GM19324 (cell line): ENCODE data around the gene SPATA7.

ENCODE experiments used
- ATAC-seq: cut with Tn5 transposase; IDR thresholded peaks from one replicate; pipeline ENCODE4 v1.9.1; 2021; ENCODE audit warnings: mild to moderate bottlenecking, moderate library complexity; ENCODE audit not compliant: unreplicated experiment, low FRiP score

The SPATA7 gene

GRCh38 chr14:88417594-88417993, 32.1 kb downstream of the SPATA7 start:
- ATAC-seq, result no peak

GRCh38 chr14:88420187-88420586, 34.7 kb downstream of the SPATA7 start:
- no peak for ATAC-seq

- no peak for ATAC-seq
Measured at GRCh38 chr14:88421286-88421685, 35.8 kb downstream of the SPATA7 start.

DNA sequence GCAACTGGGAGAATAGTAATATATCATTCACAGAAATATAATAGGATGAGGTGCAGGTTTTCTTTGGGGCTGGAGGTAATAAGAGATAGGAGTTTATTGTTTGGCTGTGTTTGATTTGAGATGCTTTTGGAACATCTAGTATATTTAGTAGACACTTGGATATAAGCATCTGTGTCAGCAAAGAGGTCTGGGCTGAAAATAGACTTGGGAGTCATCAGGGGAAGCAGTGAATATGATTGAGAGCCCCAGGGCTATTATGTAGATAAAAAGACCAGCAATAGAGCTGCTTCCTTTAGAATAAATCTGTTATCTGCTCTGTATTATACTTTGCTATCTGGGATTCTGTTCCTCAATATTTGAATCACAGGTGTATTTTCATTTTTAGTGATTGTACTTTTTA, 36.6 kb downstream of the SPATA7 start:
- no peak for ATAC-seq

- ATAC-seq, result no peak
Measured at GRCh38 chr14:88422919-88423650, 37.6 kb downstream of the SPATA7 start.

- ATAC-seq, result no peak
Measured at GRCh38 chr14:88424573-88424972, 39.1 kb downstream of the SPATA7 start.

GRCh38 chr14:88426271-88426670, 40.8 kb downstream of the SPATA7 start:
- ATAC-seq, result no peak

DNA sequence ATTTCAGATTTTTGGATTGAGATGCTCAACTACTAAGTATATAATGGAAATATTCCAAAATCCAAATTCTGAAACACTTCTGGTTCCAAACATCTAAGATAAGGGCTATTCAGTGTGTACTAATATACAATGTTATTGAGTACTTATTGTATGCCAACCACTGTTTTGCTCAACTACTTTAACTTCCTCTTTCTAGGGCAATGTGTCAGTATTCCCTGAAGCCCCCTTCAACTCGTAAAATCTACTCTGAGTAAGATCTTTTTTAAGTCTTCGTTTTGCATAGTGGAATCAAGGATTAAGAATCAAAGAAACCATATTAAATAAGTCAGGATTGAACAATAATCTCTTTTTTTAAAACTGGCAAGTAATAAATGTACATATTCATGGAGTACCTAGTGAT, 45.5 kb downstream of the SPATA7 start:
- no peak for ATAC-seq

DNA sequence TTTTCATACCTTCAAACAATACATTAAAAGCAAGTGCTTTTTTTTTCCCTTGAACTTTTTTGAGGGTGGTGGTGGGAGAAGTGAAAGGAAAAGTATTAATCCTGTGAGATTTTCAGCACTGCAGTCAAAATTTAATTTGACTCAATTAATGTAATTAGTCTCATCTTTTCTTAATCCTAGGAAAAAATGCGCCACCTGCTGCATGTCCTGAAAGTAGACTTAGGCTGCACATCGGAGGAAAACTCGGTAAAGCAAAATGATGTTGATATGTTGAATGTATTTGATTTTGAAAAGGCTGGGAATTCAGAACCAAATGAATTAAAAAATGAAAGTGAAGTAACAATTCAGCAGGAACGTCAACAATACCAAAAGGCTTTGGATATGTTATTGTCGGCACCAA, 52.2 kb downstream of the SPATA7 start:
- no peak for ATAC-seq

DNA sequence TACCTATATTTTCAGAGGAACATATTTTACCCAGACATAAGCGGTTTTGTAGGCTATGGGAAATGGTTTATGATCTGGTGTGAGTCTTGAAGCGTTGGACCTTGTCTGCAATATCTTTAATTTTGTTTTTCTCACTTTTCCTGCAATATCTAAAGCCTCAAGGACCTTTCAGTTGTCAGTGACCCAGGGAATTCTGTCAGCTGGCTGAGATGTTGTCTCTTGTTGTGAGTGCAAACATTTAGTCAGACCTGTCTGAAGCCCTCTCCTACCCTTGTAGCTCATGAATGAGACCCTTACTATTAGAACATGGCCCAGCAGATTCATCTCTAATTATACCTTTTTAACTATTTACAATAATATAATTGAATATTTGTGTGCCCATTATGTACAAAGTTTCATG, 53.6 kb downstream of the SPATA7 start:
- ATAC-seq, result no peak

DNA sequence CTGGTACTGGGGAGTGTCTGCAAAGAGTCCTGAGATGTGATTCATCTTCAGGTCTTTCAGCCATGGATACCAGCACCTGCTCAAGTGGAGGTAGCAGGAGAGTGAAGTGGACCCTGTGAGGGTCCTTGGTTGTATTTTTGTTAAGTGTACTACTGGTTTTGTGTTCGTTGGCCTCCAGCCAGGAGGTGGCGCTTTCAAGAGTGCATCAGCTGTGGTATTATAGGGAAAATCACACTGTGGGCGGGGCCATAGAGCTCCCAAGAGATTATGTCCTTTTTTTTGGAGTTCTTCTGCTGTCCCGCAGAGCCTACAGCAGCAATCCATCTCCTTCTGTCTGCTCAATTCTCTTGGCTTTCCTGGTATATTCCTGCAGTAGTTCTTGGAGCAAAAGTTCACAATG, 66.8 kb downstream of the SPATA7 start:
- ATAC-seq, result no peak

DNA sequence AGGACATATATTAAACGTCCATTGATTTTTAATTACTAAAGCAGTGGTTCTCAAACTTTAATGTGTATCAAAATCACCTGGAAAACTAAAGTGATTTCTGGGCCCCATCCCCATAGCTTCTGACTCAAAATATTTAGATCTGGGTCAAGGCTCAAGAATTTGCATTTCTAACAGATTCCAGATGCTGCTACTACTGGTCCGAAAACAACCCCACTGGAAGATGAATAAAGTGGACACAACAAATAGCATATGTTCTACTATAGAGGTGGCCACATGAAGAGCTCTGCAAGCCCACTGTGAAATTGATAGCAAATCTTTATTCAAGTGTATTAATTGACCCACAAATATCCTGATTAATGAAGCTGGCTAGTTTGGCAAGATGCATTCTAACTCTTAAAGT, 69.4 kb downstream of the SPATA7 start:
- no peak for ATAC-seq

- ATAC-seq, result peak; percentile 49
Measured at GRCh38 chr14:88463318-88463717, 77.9 kb downstream of the SPATA7 start.

DNA sequence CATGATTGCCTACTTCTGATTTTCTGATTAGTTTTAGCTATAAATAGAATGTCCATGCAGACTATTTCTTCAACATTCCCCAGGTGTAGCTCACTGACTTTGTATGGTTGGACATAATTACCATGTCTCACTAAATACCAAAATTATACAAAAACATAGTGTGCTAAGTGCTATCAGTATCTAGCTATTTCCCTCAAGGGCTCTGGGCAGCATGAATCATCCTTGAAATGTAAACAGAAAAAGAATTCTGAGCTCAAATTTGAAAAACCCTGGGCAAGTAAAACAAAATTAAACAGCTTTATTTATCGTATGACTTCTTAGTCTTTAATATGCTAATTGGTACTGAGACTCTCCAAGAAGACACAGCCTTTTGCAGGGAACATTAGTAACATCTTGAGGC, 82.9 kb downstream of the SPATA7 start:
- ATAC-seq, result no peak

DNA sequence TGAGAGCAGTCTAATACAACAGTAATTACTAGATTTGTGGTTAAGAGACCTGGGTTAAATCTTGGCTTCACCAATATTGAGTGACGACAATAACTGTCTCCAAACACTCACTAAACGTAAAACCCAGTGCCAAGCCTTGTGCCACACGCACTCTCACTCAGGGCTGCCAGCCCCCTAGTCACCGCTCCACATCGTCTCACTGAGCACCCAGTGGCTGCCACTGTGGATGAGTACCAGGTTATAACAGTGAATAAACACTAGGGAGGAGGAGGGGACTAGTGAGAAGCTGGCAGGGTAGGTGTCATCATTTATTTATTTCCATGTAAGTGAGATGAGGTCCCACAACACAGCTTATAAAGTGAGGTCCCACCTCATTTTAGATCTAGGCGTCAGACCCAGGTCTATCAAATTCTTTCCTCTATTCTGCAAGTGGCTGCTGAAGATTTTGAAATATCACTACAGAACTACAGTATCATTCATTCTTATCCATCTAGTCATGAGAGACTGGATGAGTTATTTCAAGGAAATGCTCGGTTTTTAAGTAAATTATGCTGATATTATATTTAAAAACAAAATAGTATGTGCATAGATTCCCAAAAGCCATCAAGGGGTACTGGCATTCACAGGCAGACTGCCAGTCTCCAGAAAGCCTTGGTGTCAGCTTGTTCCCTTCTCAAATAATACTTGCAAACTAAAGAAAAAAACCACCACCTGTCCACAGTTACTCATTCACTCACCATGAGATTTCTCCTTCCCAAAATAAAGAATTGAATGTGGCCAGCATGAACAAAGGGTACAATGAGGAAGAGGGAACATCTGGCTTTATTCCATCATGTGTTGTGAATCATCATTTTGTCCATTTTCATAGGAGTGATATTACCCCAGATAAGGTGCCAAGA, 85.3 kb downstream of the SPATA7 start:
- no peak for ATAC-seq

- no peak for ATAC-seq
Measured at GRCh38 chr14:88473791-88474190, 88.3 kb downstream of the SPATA7 start.

DNA sequence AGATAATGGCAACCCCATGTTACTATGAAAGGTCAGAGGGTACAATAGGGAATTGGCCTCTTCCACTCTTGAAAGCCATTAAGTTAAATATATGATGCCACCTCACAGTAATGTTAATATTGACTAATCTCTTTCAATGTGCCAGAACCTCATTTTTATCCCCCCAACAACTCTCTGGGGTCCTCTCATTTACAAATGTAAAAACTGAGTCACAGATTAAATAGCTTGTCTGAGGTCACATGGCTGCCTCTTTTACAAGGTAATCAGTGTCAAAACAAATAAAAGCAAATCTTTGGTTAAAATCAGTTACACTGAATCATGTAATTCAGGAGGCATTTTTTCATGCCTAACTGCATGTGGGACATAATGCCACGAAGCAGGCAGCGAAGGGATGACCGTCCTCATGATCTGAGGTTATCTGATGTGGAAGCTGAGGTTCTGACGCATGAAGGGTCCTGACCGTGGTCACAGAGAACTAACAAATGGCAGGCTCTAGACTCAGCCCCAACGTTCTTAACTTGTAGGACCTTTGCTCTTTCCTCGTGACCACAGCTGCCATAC, 90.8 kb downstream of the SPATA7 start:
- ATAC-seq, result no peak

GRCh38 chr14:88476825-88477224, 91.4 kb downstream of the SPATA7 start:
- ATAC-seq, result no peak

DNA sequence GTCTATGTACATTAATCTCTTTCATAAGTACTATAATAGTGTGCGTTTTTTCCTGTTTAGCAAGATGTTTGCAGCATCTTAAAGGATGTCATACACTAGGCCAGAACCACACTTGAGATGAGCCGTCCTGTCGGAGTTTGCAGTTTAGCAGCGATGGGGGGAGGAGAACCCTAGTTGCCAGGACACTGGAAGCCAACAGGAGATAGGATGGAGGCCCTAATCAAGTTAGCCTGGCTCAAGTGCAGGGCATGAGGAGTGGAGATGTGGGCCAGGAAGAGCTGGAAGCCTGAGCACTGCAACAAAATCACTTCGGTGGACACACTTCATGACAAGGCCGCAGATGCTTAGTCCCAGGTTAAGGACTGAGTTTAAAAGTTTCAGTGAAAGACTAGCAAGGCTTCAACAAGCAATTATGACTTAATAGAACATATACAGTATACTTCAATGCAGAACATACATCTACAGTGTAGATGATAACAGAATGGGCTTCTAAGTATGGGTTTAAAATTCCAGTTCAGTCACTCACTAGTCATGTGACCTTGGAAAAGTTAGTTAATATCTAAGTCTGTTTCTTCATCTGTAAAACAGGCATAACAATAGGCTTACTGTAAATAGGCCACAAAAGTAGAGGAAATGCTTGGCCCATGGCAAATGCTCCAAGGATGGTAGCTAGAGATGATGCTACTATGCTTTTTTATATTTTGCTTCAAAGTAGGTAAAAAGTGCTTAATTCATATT, 92.2 kb downstream of the SPATA7 start:
- no peak for ATAC-seq

DNA sequence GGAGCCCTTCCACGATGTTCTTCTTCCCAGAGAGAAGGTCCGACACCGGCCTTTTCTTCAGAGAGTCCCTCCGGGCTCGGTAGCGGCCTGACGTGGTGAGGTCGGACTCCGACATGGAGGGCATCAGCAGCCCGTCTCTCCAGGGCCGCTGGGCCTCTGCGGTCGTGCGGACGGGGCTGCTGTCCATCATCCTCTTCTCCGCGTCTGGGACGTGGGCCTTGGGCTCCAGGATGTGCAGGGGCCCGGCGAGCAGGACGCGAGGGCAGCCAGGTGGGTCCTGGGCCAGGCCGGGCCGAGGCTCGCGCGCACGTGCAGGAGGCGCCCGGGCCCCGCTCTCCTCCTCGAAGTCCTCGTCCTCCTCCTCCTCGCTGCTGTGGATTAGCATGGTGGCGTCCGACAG, 93.5 kb downstream of the SPATA7 start:
- ATAC-seq, result no peak

- no peak for ATAC-seq
Measured at GRCh38 chr14:88479574-88479987, 94.1 kb downstream of the SPATA7 start.
